GM23338 (cell line): Measurements from ENCODE around the gene DCTN5. TPM values are rescaled to one million over a fixed set of nuclear protein-coding genes. Genes with fewer than 3 reads are reported as not detected.

ENCODE experiments used
- ATAC-seq: fragments of 200-7000 bp; cut with Tn5 transposase; 3 replicates; pipeline ENCODE4 v1.9.1; 2020
- DNase-seq: peaks from one replicate; pipeline ENCODE4 v3.0.0-alpha.2; 2015; ENCODE audit warnings: low spot score
- H2AFZ ChIP-seq: fragments of 200-600 bp; sonication (generic); 2 replicates; pipeline ENCODE4 v1.8.0; 2016; ENCODE audit warnings: antibody characterized with exemption, mild to moderate bottlenecking, moderate library complexity
- H3F3A ChIP-seq: fragments of 200-600 bp; sonication (generic); replicated peaks from 2 replicates; pipeline ENCODE4 v1.8.0; 2017; ENCODE audit warnings: antibody characterized with exemption, mixed run types, low read depth
- H3K27ac ChIP-seq: fragments of 200-600 bp; sonication (generic); 2 replicates; pipeline ENCODE4 v1.6.1; 2016; ENCODE audit warnings: low read depth
- H3K27me3 ChIP-seq: fragments of 200-600 bp; sonication (generic); 2 replicates; pipeline ENCODE4 v1.8.0; 2016; ENCODE audit warnings: mild to moderate bottlenecking, mixed run types, moderate library complexity; ENCODE audit not compliant: insufficient read depth
- H3K36me3 ChIP-seq: fragments of 200-600 bp; sonication (generic); 2 replicates; pipeline ENCODE4 v1.8.0; 2016; ENCODE audit warnings: mild to moderate bottlenecking; ENCODE audit not compliant: insufficient read depth
- H3K4me1 ChIP-seq: fragments of 200-600 bp; sonication (generic); 2 replicates; pipeline ENCODE4 v1.8.0; 2016; ENCODE audit warnings: mild to moderate bottlenecking, moderate library complexity; ENCODE audit not compliant: insufficient read depth
- H3K4me2 ChIP-seq: fragments of 200-600 bp; sonication (generic); 2 replicates; pipeline ENCODE4 v1.7.1; 2017; ENCODE audit warnings: mixed run types
- H3K4me3 ChIP-seq: fragments of 200-600 bp; sonication (generic); 2 replicates; pipeline ENCODE4 v1.6.1; 2016; ENCODE audit warnings: mixed run types
- H3K79me2 ChIP-seq: fragments of 200-600 bp; sonication (generic); replicated peaks from 2 replicates; pipeline ENCODE4 v1.8.0; 2017; ENCODE audit warnings: mild to moderate bottlenecking; ENCODE audit not compliant: insufficient read depth
- H3K9me2 ChIP-seq: fragments of 200-600 bp; sonication (generic); 2 replicates; pipeline ENCODE4 v1.8.0; 2017; ENCODE audit not compliant: insufficient read depth
- H4K20me1 ChIP-seq: fragments of 200-600 bp; sonication (generic); replicated peaks from 2 replicates; pipeline ENCODE4 v1.8.0; 2017; ENCODE audit warnings: mild to moderate bottlenecking; ENCODE audit not compliant: insufficient read depth
- H3K27ac Mint-ChIP-seq: 2 replicates; pipeline ENCODE4 v1.8.0; 2020; ENCODE audit warnings: inconsistent platforms, mild to moderate bottlenecking, moderate library complexity, mixed read lengths
- H3K27me3 Mint-ChIP-seq: 3 replicates; pipeline ENCODE4 v1.8.0; 2022; ENCODE audit warnings: low read depth, mild to moderate bottlenecking, moderate library complexity, mixed read lengths, inconsistent platforms; ENCODE audit not compliant: insufficient read depth, poor library complexity
- H3K36me3 Mint-ChIP-seq: 3 replicates; pipeline ENCODE4 v1.8.0; 2021; ENCODE audit warnings: low read depth, mild to moderate bottlenecking, inconsistent platforms, moderate library complexity, mixed read lengths
- H3K4me1 Mint-ChIP-seq: 3 replicates; pipeline ENCODE4 v1.8.0; 2020; ENCODE audit warnings: mild to moderate bottlenecking, inconsistent platforms, mixed read lengths
- H3K4me3 Mint-ChIP-seq: 3 replicates; pipeline ENCODE4 v1.8.0; 2021; ENCODE audit warnings: moderate library complexity, mild to moderate bottlenecking, inconsistent platforms, mixed read lengths
- H3K9me3 Mint-ChIP-seq: 3 replicates; pipeline ENCODE4 v1.8.0; 2020; ENCODE audit warnings: moderate library complexity, mild to moderate bottlenecking, inconsistent platforms, mixed read lengths
- EZH2phosphoT487 ChIP-seq: fragments of 200-600 bp; sonication (generic); IDR thresholded peaks from one replicate; pipeline ENCODE4 v1.8.1; 2018; ENCODE audit warnings: antibody characterized with exemption; ENCODE audit not compliant: unreplicated experiment
- STAT1 ChIP-seq: IDR thresholded peaks from one replicate; pipeline ENCODE4 v1.6.1; 2016; ENCODE audit warnings: antibody characterized with exemption; ENCODE audit not compliant: unreplicated experiment
- ZNF114 ChIP-seq: fragments of 250-450 bp; sonication (Bioruptor Pico); IDR thresholded peaks from 2 replicates; pipeline ENCODE4 v1.5.0; 2020; ENCODE audit warnings: mild to moderate bottlenecking, moderate library complexity
- ZNF331 ChIP-seq: fragments of 250-450 bp; sonication (Bioruptor Pico); IDR thresholded peaks from 2 replicates; pipeline ENCODE4 v1.5.0; 2020; ENCODE audit warnings: low read depth, mild to moderate bottlenecking, moderate library complexity
- polyA plus RNA-seq: library from polyadenylated mRNA; unstranded; fragments of >200 nt; fragmentation: Nextera tagmentation; extraction: Ambion mirVana; gene quantifications from 2 replicates; pipeline ENCODE4 v1.2.1, GENCODE V29; 2016
- total RNA-seq: library from RNA; depleted of rRNA; stranded (reverse); fragments of >200 nt; shearing (Covaris generic); gene quantifications from 2 replicates; pipeline ENCODE4 v1.2.3, GENCODE V29; 2014
- TF ChIP-seq, protein P1 (sequence below): fragments of 250-450 bp; sonication (Bioruptor Pico); IDR thresholded peaks from 2 replicates; pipeline ENCODE4 v1.5.0; 2020; ENCODE audit warnings: mild to moderate bottlenecking, moderate library complexity
- TF ChIP-seq, protein P2 (sequence below): IDR thresholded peaks from 2 replicates; pipeline ENCODE4 v1.6.1; 2016; ENCODE audit warnings: antibody characterized with exemption

Gene DCTN5
- total and polyA plus RNA-seq, 2 experiments from 2014 or later = 11.5 to 69.6 TPM

- no peak for TF ChIP-seq ZNF114 (CRISPR knock-in tag)
- TF ChIP-seq, protein P1, sequence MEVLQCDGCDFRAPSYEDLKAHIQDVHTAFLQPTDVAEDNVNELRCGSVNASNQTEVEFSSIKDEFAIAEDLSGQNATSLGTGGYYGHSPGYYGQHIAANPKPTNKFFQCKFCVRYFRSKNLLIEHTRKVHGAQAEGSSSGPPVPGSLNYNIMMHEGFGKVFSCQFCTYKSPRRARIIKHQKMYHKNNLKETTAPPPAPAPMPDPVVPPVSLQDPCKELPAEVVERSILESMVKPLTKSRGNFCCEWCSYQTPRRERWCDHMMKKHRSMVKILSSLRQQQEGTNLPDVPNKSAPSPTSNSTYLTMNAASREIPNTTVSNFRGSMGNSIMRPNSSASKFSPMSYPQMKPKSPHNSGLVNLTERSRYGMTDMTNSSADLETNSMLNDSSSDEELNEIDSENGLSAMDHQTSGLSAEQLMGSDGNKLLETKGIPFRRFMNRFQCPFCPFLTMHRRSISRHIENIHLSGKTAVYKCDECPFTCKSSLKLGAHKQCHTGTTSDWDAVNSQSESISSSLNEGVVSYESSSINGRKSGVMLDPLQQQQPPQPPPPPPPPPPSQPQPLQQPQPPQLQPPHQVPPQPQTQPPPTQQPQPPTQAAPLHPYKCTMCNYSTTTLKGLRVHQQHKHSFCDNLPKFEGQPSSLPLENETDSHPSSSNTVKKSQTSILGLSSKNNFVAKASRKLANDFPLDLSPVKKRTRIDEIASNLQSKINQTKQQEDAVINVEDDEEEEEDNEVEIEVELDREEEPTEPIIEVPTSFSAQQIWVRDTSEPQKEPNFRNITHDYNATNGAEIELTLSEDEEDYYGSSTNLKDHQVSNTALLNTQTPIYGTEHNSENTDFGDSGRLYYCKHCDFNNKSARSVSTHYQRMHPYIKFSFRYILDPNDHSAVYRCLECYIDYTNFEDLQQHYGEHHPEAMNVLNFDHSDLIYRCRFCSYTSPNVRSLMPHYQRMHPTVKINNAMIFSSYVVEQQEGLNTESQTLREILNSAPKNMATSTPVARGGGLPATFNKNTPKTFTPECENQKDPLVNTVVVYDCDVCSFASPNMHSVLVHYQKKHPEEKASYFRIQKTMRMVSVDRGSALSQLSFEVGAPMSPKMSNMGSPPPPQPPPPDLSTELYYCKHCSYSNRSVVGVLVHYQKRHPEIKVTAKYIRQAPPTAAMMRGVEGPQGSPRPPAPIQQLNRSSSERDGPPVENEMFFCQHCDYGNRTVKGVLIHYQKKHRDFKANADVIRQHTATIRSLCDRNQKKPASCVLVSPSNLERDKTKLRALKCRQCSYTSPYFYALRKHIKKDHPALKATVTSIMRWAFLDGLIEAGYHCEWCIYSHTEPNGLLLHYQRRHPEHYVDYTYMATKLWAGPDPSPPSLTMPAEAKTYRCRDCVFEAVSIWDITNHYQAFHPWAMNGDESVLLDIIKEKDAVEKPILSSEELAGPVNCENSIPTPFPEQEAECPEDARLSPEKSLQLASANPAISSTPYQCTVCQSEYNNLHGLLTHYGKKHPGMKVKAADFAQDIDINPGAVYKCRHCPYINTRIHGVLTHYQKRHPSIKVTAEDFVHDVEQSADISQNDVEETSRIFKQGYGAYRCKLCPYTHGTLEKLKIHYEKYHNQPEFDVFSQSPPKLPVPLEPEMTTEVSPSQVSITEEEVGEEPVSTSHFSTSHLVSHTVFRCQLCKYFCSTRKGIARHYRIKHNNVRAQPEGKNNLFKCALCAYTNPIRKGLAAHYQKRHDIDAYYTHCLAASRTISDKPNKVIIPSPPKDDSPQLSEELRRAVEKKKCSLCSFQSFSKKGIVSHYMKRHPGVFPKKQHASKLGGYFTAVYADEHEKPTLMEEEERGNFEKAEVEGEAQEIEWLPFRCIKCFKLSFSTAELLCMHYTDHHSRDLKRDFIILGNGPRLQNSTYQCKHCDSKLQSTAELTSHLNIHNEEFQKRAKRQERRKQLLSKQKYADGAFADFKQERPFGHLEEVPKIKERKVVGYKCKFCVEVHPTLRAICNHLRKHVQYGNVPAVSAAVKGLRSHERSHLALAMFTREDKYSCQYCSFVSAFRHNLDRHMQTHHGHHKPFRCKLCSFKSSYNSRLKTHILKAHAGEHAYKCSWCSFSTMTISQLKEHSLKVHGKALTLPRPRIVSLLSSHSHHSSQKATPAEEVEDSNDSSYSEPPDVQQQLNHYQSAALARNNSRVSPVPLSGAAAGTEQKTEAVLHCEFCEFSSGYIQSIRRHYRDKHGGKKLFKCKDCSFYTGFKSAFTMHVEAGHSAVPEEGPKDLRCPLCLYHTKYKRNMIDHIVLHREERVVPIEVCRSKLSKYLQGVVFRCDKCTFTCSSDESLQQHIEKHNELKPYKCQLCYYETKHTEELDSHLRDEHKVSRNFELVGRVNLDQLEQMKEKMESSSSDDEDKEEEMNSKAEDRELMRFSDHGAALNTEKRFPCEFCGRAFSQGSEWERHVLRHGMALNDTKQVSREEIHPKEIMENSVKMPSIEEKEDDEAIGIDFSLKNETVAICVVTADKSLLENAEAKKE (CRISPR knock-in tag) = no peak
- no peak for TF ChIP-seq ZNF331 (CRISPR knock-in tag)
- TF ChIP-seq, protein P2, sequence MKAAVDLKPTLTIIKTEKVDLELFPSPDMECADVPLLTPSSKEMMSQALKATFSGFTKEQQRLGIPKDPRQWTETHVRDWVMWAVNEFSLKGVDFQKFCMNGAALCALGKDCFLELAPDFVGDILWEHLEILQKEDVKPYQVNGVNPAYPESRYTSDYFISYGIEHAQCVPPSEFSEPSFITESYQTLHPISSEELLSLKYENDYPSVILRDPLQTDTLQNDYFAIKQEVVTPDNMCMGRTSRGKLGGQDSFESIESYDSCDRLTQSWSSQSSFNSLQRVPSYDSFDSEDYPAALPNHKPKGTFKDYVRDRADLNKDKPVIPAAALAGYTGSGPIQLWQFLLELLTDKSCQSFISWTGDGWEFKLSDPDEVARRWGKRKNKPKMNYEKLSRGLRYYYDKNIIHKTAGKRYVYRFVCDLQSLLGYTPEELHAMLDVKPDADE = no peak
These were observed 5.3 kb upstream of the DCTN5 start (continued) for GRCh38 chr16:23635958-23636357.

DNA sequence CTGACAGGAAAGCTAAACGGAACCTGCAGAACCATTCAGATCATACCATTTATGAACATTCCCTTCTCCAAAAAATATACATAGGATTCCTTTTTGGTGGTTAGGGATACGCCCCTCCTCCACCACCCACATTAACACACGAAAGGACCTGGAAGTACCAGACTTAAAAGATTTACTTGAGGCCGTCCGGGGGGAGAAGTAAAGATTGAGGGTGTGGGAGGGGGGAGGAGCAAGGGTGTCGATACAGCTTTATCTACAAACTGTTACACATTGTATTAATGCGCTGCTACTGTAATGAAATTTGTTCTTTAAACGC is 693 bp upstream of the DCTN5 start:
- H2AFZ ChIP-seq = peak overlapping the region; percentile 64; the same call in 1 of the 2 replicates
- peaks cover 10% of the 10 kb centered on the region; the same call in 1 of the 2 replicates for H3K4me1 ChIP-seq
- peaks cover 63% of the 10 kb centered on the region for H3K79me2 ChIP-seq
- peaks cover 11% of the 10 kb centered on the region for H3K27me3 Mint-ChIP-seq
- H3K36me3 Mint-ChIP-seq = peaks cover 46% of the 10 kb centered on the region
- no peaks in the 10 kb centered on the region for H3K9me2 ChIP-seq
- peaks cover 7% of the 10 kb centered on the region; the same call in 2 of the 3 replicates for H3K4me1 Mint-ChIP-seq
- H3F3A ChIP-seq = peaks cover 10% of the 10 kb centered on the region; the same call in 1 of the 2 replicates
- no peaks in the 10 kb centered on the region for H3K27me3 ChIP-seq
- H4K20me1 ChIP-seq = peaks cover 16% of the 10 kb centered on the region; the same call in 1 of the 2 replicates
- peak overlapping the region; percentile 98 for H3K4me3 ChIP-seq
- peaks cover 25% of the 10 kb centered on the region for H3K36me3 ChIP-seq
- H3K9me3 Mint-ChIP-seq = no peaks in the 10 kb centered on the region; the same call in 2 of the 3 replicates
- peak overlapping the region; percentile 77 for H3K4me2 ChIP-seq
- DNase-seq (peak; percentile 57), ATAC-seq (peak; percentile 25)
- peak overlapping the region; percentile 91 for H3K27ac ChIP-seq
- H3K4me3 Mint-ChIP-seq = peak overlapping the region; percentile 100
- H3K27ac Mint-ChIP-seq = peak overlapping the region; percentile 95
- no peak for TF ChIP-seq STAT1
- TF ChIP-seq, protein P1 (CRISPR knock-in tag) = no peak
- TF ChIP-seq EZH2phosphoT487 = no peak
- TF ChIP-seq ZNF114 (CRISPR knock-in tag) = no peak
- TF ChIP-seq, protein P2 = no peak
